HEK293 (cell line): ENCODE measurements around the gene PRRC2B.

ENCODE experiments used
- CTCF ChIA-PET: fragments of 350-600 bp; formaldehyde crosslinking; extraction: SDS; loops from one replicate; lab custom pipeline; 2021; ENCODE audit warnings: antibody characterized with exemption; lab: Yijun Ruan, JAX
- POLR2A ChIA-PET: fragments of 300-600 bp; formaldehyde crosslinking; extraction: SDS; loops from one replicate; lab custom pipeline; 2020; ENCODE audit warnings: antibody characterized with exemption, inconsistent platforms; lab: Yijun Ruan, JAX
- H3K27ac ChIP-seq: fragments of 200-500 bp; sonication (Bioruptor generic); 2 replicates; pipeline ENCODE4 v1.5.1; 2014; ENCODE audit warnings: low read depth, low read length, control low read depth, inconsistent platforms; ENCODE audit errors: extremely low read depth
- H3K36me3 ChIP-seq, 2 experiments: fragments of 200-500 bp in 1 of 2; sonication (Bioruptor generic) in 1 of 2; 1 replicate in 1 of 2; 2 replicates in 1 of 2; pipeline ENCODE4 v1.5.1; 2014 to 2017; ENCODE audit warnings: inconsistent platforms in 2 of 2, low read length in 2 of 2; ENCODE audit not compliant: control insufficient read depth in 2 of 2, insufficient read depth in 1 of 2
- H3K4me1 ChIP-seq: fragments of 200-500 bp; sonication (Bioruptor generic); 2 replicates; pipeline ENCODE4 v1.5.1; 2014; ENCODE audit warnings: mild to moderate bottlenecking, low read length, inconsistent platforms; ENCODE audit not compliant: control insufficient read depth, insufficient read depth
- H3K4me3 ChIP-seq: 2 replicates; pipeline ENCODE4 v1.5.1; 2011; ENCODE audit warnings: low read depth, mild to moderate bottlenecking, control low read depth, low read length, moderate library complexity
- H3K9me3 ChIP-seq: fragments of 200-500 bp; sonication (Bioruptor generic); 2 replicates; pipeline ENCODE4 v1.5.1; 2014; ENCODE audit warnings: low read depth, low read length, inconsistent platforms; ENCODE audit not compliant: control insufficient read depth, insufficient read depth
- KLF16 ChIP-seq: fragments of 450-650 bp; formaldehyde crosslinking; IDR thresholded peaks from 2 replicates; pipeline ENCODE4 v1.5.1; 2017; ENCODE audit warnings: missing biosample characterization, missing genetic modification characterization
- KLF7 ChIP-seq: fragments of 450-650 bp; formaldehyde crosslinking; IDR thresholded peaks from 2 replicates; pipeline ENCODE4 v1.5.1; 2016; ENCODE audit warnings: missing biosample characterization, missing genetic modification characterization, borderline replicate concordance
- MEIS1 ChIP-seq: sonication (generic); formaldehyde crosslinking; IDR thresholded peaks from 2 replicates; pipeline ENCODE4 v1.8.1; 2022; ENCODE audit warnings: missing genetic modification reagents, mild to moderate bottlenecking, borderline replicate concordance
- WT1 ChIP-seq: fragments of 450-650 bp; formaldehyde crosslinking; IDR thresholded peaks from 2 replicates; pipeline ENCODE4 v1.5.1; 2016; ENCODE audit warnings: missing biosample characterization, missing genetic modification characterization
- ZBTB17 ChIP-seq: fragments of 450-650 bp; formaldehyde crosslinking; IDR thresholded peaks from 2 replicates; pipeline ENCODE4 v1.5.1; 2016; ENCODE audit warnings: missing biosample characterization, missing genetic modification characterization
- ZBTB7A ChIP-seq: fragments of 450-650 bp; formaldehyde crosslinking; IDR thresholded peaks from 2 replicates; pipeline ENCODE4 v1.5.1; 2016; ENCODE audit warnings: low read depth, missing biosample characterization, missing genetic modification characterization
- ZFHX2 ChIP-seq: fragments of 450-650 bp; formaldehyde crosslinking; conservative IDR thresholded peaks from 2 replicates; pipeline ENCODE4 v1.5.1; 2016; ENCODE audit warnings: missing biosample characterization, missing genetic modification characterization
- ZNF10 ChIP-seq: fragments of 450-650 bp; formaldehyde crosslinking; IDR thresholded peaks from 2 replicates; pipeline ENCODE4 v1.5.1; 2017; ENCODE audit warnings: missing biosample characterization, missing genetic modification characterization
- ZNF114 ChIP-seq: fragments of 450-650 bp; formaldehyde crosslinking; IDR thresholded peaks from 2 replicates; pipeline ENCODE4 v1.5.0; 2017; ENCODE audit warnings: missing biosample characterization, missing genetic modification characterization
- ZNF121 ChIP-seq: fragments of 450-650 bp; formaldehyde crosslinking; IDR thresholded peaks from 2 replicates; pipeline ENCODE4 v1.5.1; 2016; ENCODE audit warnings: missing biosample characterization, missing genetic modification characterization
- ZNF133 ChIP-seq: fragments of 450-650 bp; formaldehyde crosslinking; IDR thresholded peaks from 2 replicates; pipeline ENCODE4 v1.5.1; 2016; ENCODE audit warnings: missing biosample characterization, missing genetic modification characterization
- ZNF23 ChIP-seq: fragments of 450-650 bp; formaldehyde crosslinking; IDR thresholded peaks from 2 replicates; pipeline ENCODE4 v1.5.1; 2016; ENCODE audit warnings: missing biosample characterization, missing genetic modification characterization, borderline replicate concordance
- ZNF335 ChIP-seq: fragments of 450-650 bp; formaldehyde crosslinking; conservative IDR thresholded peaks from 2 replicates; pipeline ENCODE4 v1.5.1; 2016; ENCODE audit warnings: missing biosample characterization, missing genetic modification characterization
- ZNF341 ChIP-seq: fragments of 450-650 bp; formaldehyde crosslinking; IDR thresholded peaks from 2 replicates; pipeline ENCODE4; 2016; ENCODE audit warnings: low read depth, missing biosample characterization, missing genetic modification characterization
- ZNF529 ChIP-seq: fragments of 450-650 bp; formaldehyde crosslinking; IDR thresholded peaks from 2 replicates; pipeline ENCODE4 v1.5.1; 2017; ENCODE audit warnings: missing genetic modification characterization, missing biosample characterization; ENCODE audit not compliant: insufficient replicate concordance
- ZNF544 ChIP-seq: fragments of 450-650 bp; formaldehyde crosslinking; IDR thresholded peaks from 2 replicates; pipeline ENCODE4 v1.5.0; 2017; ENCODE audit warnings: missing biosample characterization, missing genetic modification characterization
- ZNF596 ChIP-seq: fragments of 450-650 bp; IDR thresholded peaks from 2 replicates; pipeline ENCODE4 v1.5.0; 2018; ENCODE audit warnings: missing biosample characterization, mild to moderate bottlenecking, missing genetic modification characterization, moderate library complexity
- ZNF623 ChIP-seq: fragments of 450-650 bp; formaldehyde crosslinking; IDR thresholded peaks from 2 replicates; pipeline ENCODE4 v1.5.1; 2016; ENCODE audit warnings: missing biosample characterization, missing genetic modification characterization
- ZNF707 ChIP-seq: fragments of 450-650 bp; formaldehyde crosslinking; IDR thresholded peaks from 2 replicates; pipeline ENCODE4 v1.5.1; 2016; ENCODE audit warnings: missing biosample characterization, missing genetic modification characterization
- ZNF777 ChIP-seq: fragments of 450-650 bp; formaldehyde crosslinking; IDR thresholded peaks from 2 replicates; pipeline ENCODE4 v1.5.1; 2017; ENCODE audit warnings: missing biosample characterization, missing genetic modification characterization, borderline replicate concordance
- TF ChIP-seq, protein P1 (sequence below): fragments of 450-650 bp; formaldehyde crosslinking; IDR thresholded peaks from 2 replicates; pipeline ENCODE4 v1.5.1; 2016; ENCODE audit warnings: missing biosample characterization, missing genetic modification characterization
- TF ChIP-seq, protein P2 (sequence below): fragments of 450-650 bp; formaldehyde crosslinking; IDR thresholded peaks from 2 replicates; pipeline ENCODE4 v1.5.1; 2016; ENCODE audit warnings: missing biosample characterization, missing genetic modification characterization
- TF ChIP-seq, protein P3 (sequence below): fragments of 450-650 bp; formaldehyde crosslinking; IDR thresholded peaks from 2 replicates; pipeline ENCODE4 v1.5.1; 2016; ENCODE audit warnings: missing biosample characterization, missing genetic modification characterization
- TF ChIP-seq, protein P4 (sequence below): fragments of 450-650 bp; formaldehyde crosslinking; IDR thresholded peaks from 2 replicates; pipeline ENCODE4 v1.5.1; 2016; ENCODE audit warnings: missing biosample characterization, missing genetic modification characterization
- TF ChIP-seq, protein P5 (sequence below): fragments of 450-650 bp; formaldehyde crosslinking; IDR thresholded peaks from 2 replicates; pipeline ENCODE4 v1.5.1; 2017; ENCODE audit warnings: missing biosample characterization, missing genetic modification characterization

Gene PRRC2B

DNA sequence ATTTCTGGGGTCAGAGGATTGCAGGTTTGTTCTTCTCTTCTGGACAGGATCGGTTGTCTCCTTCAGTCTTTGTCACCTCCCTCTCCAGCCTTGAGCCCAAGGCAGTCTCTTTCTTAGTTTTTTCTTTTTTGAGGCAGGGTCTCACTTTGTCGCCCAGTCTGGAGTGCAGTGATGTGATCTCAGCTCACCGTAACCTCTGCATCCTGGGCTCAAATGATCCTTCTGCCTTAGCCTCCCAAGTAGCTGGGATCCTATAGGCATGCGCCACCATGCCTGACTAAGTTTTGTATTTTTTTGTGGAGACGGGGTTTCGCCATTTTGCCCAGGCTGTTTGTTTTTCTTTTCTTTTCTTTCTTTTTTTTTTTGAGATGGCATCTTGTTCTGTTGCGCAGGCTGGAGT, 6.1 kb downstream of the PRRC2B start:
- TF ChIP-seq ZNF596 (tag by site-specific recombination) (no peak), ZFHX2 (tag by site-specific recombination) (no peak), ZBTB17 (tag by site-specific recombination) (peak; percentile 56), ZNF623 (no peak), ZNF707 (tag by site-specific recombination) (no peak), ZNF777 (no peak), ZNF335 (peak; percentile 28; the same call in 1 of the 2 replicates), ZNF121 (peak; percentile 15; the same call in 1 of the 2 replicates), KLF16 (tag by site-specific recombination) (no peak), KLF7 (tag by site-specific recombination) (no peak), ZNF544 (tag by site-specific recombination) (no peak), ZNF341 (tag by site-specific recombination) (no peak), ZNF114 (tag by site-specific recombination) (no peak), MEIS1 (CRISPR knock-in tag) (no peak), ZNF529 (no peak), ZNF23 (tag by site-specific recombination) (no peak), WT1 (no peak), ZNF10 (tag by site-specific recombination) (no peak), ZBTB7A (tag by site-specific recombination) (0 out of 2 replicates have a peak, but pooled peaks have one; percentile 35), ZNF133 (tag by site-specific recombination) (no peak)
- TF ChIP-seq, protein P1, sequence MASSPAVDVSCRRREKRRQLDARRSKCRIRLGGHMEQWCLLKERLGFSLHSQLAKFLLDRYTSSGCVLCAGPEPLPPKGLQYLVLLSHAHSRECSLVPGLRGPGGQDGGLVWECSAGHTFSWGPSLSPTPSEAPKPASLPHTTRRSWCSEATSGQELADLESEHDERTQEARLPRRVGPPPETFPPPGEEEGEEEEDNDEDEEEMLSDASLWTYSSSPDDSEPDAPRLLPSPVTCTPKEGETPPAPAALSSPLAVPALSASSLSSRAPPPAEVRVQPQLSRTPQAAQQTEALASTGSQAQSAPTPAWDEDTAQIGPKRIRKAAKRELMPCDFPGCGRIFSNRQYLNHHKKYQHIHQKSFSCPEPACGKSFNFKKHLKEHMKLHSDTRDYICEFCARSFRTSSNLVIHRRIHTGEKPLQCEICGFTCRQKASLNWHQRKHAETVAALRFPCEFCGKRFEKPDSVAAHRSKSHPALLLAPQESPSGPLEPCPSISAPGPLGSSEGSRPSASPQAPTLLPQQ = no peak
- TF ChIP-seq, protein P2, sequence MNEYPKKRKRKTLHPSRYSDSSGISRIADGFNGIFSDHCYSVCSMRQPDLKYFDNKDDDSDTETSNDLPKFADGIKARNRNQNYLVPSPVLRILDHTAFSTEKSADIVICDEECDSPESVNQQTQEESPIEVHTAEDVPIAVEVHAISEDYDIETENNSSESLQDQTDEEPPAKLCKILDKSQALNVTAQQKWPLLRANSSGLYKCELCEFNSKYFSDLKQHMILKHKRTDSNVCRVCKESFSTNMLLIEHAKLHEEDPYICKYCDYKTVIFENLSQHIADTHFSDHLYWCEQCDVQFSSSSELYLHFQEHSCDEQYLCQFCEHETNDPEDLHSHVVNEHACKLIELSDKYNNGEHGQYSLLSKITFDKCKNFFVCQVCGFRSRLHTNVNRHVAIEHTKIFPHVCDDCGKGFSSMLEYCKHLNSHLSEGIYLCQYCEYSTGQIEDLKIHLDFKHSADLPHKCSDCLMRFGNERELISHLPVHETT (tag by site-specific recombination) = 0 out of 2 replicates have a peak, but pooled peaks have one; percentile 6
- TF ChIP-seq, protein P3, sequence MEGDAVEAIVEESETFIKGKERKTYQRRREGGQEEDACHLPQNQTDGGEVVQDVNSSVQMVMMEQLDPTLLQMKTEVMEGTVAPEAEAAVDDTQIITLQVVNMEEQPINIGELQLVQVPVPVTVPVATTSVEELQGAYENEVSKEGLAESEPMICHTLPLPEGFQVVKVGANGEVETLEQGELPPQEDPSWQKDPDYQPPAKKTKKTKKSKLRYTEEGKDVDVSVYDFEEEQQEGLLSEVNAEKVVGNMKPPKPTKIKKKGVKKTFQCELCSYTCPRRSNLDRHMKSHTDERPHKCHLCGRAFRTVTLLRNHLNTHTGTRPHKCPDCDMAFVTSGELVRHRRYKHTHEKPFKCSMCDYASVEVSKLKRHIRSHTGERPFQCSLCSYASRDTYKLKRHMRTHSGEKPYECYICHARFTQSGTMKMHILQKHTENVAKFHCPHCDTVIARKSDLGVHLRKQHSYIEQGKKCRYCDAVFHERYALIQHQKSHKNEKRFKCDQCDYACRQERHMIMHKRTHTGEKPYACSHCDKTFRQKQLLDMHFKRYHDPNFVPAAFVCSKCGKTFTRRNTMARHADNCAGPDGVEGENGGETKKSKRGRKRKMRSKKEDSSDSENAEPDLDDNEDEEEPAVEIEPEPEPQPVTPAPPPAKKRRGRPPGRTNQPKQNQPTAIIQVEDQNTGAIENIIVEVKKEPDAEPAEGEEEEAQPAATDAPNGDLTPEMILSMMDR (tag by site-specific recombination) = no peak
- TF ChIP-seq, protein P4, sequence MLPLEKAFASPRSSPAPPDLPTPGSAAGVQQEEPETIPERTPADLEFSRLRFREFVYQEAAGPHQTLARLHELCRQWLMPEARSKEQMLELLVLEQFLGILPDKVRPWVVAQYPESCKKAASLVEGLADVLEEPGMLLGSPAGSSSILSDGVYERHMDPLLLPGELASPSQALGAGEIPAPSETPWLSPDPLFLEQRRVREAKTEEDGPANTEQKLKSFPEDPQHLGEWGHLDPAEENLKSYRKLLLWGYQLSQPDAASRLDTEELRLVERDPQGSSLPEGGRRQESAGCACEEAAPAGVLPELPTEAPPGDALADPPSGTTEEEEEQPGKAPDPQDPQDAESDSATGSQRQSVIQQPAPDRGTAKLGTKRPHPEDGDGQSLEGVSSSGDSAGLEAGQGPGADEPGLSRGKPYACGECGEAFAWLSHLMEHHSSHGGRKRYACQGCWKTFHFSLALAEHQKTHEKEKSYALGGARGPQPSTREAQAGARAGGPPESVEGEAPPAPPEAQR = no peak
- TF ChIP-seq, protein P5, sequence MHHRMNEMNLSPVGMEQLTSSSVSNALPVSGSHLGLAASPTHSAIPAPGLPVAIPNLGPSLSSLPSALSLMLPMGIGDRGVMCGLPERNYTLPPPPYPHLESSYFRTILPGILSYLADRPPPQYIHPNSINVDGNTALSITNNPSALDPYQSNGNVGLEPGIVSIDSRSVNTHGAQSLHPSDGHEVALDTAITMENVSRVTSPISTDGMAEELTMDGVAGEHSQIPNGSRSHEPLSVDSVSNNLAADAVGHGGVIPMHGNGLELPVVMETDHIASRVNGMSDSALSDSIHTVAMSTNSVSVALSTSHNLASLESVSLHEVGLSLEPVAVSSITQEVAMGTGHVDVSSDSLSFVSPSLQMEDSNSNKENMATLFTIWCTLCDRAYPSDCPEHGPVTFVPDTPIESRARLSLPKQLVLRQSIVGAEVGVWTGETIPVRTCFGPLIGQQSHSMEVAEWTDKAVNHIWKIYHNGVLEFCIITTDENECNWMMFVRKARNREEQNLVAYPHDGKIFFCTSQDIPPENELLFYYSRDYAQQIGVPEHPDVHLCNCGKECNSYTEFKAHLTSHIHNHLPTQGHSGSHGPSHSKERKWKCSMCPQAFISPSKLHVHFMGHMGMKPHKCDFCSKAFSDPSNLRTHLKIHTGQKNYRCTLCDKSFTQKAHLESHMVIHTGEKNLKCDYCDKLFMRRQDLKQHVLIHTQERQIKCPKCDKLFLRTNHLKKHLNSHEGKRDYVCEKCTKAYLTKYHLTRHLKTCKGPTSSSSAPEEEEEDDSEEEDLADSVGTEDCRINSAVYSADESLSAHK (tag by site-specific recombination) = no peak
- TF ChIP-seq, all 188 proteins: peak for 5
- POLR2A ChIA-PET = interaction anchor here (1.5 kb wide), 1 partner anchor 15 kb away, joined by 3 read pairs; no protein-coding TSS in a partner anchor
- Histone ChIP-seq H3K4me3 (no peak overlapping the region), H3K4me1 (peaks cover 26% of the 10 kb centered on the region), H3K9me3 (no peaks in the 10 kb centered on the region), H3K36me3 (peaks cover 0 to 27% of the 10 kb centered on the region in 2 experiments; a peak in 2 of 3 replicates), H3K27ac (no peak overlapping the region)
- CTCF ChIA-PET = interaction anchor here (0.6 to 1.3 kb wide), 3 partner anchors 49 to 313 kb away, joined by 3 read pairs; no protein-coding TSS in a partner anchor
